ENCODE measurements around the gene ADAM19. TPM values are rescaled to one million over a fixed set of nuclear protein-coding genes. Genes with fewer than 3 reads are reported as not detected.
A peak's percentile ranks its signal among the peaks of the same experiment; 100 is the strongest.

Gene ADAM19, protein sequence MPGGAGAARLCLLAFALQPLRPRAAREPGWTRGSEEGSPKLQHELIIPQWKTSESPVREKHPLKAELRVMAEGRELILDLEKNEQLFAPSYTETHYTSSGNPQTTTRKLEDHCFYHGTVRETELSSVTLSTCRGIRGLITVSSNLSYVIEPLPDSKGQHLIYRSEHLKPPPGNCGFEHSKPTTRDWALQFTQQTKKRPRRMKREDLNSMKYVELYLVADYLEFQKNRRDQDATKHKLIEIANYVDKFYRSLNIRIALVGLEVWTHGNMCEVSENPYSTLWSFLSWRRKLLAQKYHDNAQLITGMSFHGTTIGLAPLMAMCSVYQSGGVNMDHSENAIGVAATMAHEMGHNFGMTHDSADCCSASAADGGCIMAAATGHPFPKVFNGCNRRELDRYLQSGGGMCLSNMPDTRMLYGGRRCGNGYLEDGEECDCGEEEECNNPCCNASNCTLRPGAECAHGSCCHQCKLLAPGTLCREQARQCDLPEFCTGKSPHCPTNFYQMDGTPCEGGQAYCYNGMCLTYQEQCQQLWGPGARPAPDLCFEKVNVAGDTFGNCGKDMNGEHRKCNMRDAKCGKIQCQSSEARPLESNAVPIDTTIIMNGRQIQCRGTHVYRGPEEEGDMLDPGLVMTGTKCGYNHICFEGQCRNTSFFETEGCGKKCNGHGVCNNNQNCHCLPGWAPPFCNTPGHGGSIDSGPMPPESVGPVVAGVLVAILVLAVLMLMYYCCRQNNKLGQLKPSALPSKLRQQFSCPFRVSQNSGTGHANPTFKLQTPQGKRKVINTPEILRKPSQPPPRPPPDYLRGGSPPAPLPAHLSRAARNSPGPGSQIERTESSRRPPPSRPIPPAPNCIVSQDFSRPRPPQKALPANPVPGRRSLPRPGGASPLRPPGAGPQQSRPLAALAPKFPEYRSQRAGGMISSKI
- 8.9 and 25.3 TPM in 2 replicates for total RNA-seq

GRCh38 chr5:157575381-157576020 is at the start of gene ADAM19:
TSS of gene ADAM19 (minus strand) at chr5:157575775. CDS start at chr5:157575696, 79 bp downstream.
- DNase-seq (ENCODE audit: low read depth in 2 of 2), result peak; percentile 72 to 79

GRCh38 chr5:157624144-157624543 is 48.6 kb upstream of the ADAM19 start:
- DNase-seq (ENCODE audit: low read depth in 2 of 2), result no peak

DNA sequence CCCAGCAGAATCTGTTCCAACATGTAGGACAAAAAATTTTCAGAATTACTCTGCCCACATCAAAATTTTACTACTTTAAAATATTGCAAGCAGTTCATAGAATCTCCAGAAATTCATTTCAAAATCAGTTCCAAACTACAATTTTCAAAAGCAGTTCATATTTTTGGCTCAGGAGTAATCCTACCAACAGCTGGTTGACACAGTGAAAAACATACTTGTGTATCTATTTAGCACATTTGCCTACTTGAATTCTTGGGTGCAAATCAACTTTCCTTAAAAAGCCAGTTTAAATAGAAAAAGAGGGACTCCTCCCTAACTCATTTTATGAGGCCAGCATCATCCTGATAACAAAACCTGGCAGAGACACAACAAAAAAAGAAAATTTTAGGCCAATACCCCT is 45.2 kb upstream of the ADAM19 start:
- DNase-seq (ENCODE audit: low read depth in 2 of 2), result no peak

DNA sequence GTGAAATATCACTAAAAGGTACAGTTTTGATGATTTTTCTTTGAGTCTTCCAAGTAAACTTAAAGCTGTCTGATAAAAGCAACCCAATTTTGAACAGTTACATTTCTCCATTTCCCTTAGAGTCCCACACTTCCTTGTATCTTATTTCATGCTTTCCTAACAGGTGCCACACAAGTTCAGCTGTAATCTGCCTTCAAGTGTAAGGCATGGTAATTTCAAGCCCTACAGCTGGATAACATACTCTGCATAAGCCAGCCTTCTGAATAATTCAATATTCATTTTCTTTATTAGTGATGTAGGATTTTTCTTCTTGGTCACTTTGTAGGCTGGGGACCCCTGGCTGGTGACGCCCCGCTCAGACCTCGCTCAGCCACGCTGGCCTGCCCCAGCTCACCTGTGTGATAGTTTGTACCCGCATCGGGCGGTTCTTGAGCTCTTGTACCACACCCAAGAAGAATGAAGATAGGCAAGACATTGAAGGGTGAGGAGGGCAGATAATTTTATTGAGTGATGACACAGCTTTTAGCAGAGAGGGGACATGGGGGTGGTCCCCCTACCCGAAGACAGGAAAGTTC is 42.7 kb upstream of the ADAM19 start:
- DNase-seq (ENCODE audit: low read depth in 2 of 2), result no peak

GRCh38 chr5:157616785-157617184 is 41.2 kb upstream of the ADAM19 start:
- DNase-seq (ENCODE audit: low read depth in 2 of 2), result no peak

DNA sequence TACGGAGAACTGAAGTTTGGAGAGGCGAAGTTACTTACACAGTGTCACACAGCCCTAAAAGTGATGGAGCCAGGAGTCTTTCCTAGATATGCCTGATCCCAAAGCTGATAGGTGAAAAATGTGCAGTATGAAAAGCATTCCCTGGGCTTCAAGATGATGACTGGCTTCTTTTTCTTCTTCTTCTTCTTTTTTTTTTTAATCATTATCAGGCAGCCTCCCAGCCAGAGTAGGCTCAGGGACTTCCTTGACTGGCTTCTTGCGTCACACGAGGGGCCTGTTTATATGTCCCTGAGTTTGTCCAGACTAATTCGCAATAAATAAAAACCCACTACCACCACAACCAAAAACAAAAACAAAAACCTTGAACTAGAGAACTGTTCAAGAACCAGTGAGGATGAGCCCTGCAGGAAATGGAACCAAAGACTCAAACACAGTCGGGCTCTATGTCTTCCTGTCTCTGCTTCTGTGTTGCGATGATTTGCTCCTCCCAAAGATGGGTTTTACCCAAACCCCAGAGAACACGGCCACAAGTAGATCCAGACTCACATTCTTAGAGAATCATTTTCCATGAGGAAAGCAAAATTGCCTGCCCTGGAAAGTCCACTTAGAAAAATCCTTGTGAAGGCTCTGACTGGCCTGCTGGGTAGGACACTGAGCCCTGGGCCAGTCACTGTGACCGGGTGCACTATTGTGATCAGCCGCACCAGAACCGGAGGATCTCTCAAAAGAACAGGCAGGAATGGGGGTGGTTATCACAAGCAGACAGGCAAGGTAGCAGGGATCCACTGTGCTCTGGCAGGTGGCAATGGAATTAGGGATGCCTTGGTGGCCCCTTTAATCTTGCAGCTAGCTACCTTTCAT is 38.0 kb upstream of the ADAM19 start:
- DNase-seq (ENCODE audit: low read depth in 2 of 2), result no peak

- no peak for DNase-seq (ENCODE audit: low read depth in 2 of 2)
Observed at GRCh38 chr5:157612581-157612980, 37.0 kb upstream of the ADAM19 start.

DNA sequence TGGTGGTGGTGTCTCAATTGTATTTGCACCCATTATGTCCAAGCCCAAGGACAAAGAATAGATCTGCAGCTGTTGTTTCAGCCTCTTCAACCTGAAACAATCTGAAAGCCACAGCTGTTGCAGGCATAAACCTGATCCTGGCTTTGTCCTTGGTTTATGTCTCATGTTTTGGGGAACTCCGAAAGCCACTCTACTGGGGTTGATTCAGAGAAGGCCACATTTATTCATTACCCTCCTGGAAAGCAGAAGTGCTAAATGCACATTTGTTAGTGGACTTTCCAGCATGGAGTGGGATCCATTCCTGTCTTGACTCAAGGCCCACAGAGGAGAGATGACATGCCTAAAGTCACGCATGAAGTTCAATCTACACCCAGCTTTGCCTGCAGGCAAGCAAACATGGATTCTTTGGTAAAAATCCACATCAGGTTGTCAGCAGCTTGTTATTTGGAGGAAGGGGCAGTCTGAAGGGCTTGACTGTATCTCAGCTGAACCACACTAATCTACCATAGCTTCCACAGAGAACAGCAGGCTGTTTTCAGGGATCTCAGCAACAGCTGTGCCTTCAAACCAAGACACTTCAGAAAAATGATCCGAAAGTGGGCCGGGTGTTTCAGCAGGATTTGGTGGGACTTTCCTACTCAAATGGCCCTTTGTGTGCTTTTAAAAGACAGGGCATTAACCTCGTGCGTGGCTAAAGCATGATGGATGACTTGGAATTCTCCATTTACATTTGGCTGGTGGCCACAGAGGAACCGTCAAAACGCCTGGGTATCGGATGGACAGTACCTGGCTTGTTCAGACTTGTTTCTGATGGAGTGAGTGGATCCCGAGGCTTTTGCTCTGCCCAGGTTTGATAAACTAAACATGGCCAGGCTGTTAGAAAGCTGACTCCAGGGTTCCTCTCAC is 36.2 kb upstream of the ADAM19 start:
- no peak for DNase-seq (ENCODE audit: low read depth in 2 of 2)

DNA sequence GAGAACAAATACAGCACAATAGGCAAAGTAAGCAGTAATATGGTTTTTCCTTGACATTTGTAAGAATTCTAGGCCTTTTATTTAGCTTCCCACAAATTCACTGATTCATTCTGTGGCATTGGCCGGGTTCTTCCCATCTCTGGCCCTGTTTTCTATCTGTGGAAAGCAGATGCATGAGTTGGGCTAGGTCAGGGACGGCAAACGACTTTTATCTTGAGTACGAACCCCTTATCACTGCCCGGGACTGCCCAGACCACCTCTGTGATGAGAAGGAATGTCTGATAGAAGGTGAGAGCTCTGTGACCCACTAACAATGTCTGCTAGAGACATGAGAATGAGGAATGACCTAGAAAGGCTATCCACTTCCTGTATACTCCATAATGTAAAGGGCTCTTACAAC is 35.4 kb upstream of the ADAM19 start:
- DNase-seq (ENCODE audit: low read depth in 2 of 2), result no peak

DNA sequence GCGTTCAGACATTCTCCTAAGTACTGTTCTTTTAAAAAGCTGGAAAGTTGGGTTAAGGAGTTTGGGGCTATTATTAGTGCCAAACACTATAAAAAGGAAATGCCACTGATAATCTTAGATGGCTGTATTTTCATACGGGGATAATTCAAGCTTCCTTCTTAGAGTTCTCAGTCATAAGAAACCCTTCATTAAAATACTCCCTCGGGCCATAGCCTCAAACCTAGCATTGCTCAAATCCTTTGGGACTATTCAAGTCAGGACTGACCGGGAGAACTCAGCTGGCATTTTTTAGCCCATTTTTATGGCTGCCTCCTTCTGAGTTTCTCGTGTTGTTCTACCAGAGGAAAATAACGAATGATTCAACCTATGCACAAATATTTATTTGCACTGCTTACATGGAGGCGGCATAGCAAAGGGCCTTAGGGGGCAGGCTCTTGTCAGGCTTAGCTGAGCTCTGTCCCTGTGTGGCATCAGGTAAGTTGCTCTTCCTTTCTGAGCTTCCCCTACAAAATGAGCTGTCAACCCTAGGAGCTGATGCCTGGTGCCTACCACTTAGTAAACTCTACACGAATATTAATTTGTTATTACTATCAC is 33.5 kb upstream of the ADAM19 start:
- no peak for DNase-seq (ENCODE audit: low read depth in 2 of 2)

DNA sequence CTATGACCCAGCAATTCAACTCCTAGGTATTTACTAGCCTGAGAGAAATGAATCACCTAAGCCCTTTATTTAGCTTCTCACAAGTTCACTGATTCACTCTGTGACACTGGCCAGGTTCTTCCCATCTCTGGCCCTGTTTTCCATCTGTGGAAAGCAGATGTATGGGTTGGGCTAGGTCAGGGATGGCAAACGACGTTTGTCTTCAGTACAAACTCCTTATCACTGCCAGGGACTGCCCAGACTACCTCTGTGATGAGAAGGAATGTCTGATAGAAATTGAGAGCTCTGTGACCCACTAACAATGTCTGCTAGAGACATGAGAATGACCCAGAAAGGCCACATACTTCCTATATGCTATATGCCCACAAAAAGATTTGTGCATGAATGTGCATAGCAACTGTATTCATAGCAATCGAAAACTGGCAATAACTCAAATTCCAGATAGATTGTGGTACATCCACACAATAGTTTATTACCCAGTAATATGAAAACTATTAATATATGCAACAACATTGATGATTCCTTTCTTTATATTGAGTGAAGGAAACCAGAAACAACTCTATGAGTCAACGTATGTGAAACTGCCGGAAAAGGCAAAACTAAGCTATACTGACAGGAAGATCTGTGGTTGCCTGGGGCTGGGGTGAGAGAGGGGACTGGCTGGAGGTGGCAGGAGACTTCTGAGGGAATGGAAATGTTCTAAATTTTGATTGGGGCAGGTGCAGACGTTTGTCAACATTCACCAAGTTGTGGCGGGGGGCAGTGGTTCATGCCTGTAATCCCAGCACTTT is 32.0 kb upstream of the ADAM19 start:
- peak; percentile 35 to 64 for DNase-seq (ENCODE audit: low read depth in 2 of 2)

DNA sequence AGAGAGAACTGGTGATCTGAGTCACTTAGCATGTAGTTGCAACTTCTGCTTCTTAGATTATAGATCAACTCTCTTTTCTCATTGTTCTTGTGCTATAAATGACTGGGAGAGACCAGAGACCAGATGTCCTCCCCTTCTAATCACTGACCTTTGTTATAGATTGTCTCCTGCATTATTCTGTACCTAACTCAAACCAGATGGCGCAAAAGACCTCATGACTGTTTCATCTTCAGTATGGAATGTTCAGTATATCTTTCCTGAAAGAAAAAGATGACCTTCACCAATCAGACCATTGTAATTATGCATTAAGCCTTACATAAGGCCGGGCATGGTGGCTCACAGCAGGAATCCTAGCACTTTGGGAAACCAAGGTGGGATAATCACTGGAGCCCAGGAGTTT is 30.5 kb upstream of the ADAM19 start:
- DNase-seq (ENCODE audit: low read depth in 2 of 2), result no peak

DNA sequence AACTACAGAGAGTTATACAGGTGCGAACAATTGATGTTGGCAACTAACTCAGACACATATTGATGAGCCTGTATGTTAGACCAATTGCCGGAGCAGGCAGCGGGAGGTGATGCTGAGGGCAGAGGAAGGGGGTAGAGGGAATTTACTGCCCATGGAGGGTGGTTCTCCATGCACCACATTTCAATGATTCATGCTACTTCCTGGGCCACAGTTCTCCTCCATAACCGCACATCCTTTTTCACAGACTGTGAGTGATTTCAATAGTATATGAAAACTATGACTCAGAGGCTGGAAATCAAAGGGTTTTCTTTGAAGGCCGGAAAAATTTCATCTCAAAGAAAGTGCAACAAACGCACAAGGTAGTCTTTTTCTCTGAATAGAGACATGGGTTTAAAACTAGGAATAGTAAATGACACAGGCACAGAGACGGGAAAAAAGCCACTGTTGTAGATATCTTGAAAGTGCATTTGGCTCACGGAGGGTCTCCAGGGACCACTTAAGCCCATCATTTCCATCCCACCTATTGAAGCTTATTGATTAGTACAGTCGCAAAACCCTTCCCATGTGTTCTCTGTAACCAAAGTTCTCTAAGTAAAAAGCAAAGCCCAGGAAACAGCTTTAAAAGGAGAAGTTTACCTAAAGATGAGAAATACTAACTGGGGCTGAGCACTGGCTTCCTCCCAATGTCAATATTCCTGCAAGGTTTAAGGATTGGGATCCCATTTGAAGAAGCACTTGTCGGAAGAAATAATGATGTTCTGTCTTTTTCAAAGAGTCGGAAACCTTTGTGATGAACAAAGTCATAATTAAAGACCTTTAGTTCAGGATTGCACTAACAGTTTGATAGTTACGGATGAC is 28.0 kb upstream of the ADAM19 start:
- peak in 1 of 2 donors; percentile 91 for DNase-seq (ENCODE audit: low read depth in 2 of 2)

DNA sequence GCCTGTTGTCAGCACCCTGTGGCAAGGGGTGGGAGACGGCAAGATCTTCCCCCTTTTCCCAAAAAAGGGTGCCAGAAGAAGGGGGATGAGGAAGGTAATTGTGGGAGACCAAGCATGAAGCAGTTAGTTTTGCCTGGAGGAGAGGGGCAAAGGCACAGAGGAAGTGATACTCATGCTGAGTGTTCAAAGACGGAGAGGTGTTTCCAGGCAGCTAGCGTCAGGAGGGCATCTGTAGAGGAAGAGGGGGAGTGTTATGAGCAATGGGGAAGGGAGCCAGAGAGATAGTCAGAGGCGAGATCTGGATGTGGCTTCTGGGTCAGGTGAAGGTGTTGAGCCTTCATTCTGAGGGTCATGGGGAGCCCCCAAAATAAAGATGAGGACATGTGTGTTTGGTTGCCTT is 26.9 kb upstream of the ADAM19 start:
- peak in 1 of 2 donors; percentile 69 for DNase-seq (ENCODE audit: low read depth in 2 of 2)

DNA sequence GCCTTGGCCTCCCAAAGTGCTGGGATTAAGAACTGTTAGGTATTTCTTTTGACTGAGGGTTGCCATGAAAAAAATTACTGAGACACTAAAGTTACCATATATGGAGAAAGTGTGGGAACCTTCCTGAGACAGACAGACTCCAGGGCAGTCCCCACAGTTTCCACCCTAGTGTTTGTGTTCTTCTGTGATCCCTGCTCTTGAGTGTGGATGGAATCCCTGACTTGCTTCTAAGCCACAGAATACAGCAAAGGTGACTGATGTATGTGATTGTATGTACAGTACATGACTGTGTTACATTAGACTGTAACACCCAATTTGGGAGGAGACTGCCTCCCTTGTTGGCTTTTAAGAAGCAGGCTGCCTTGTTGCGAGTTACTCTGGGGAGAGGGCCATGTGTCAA is 24.7 kb upstream of the ADAM19 start:
- no peak for DNase-seq (ENCODE audit: low read depth in 2 of 2)

DNA sequence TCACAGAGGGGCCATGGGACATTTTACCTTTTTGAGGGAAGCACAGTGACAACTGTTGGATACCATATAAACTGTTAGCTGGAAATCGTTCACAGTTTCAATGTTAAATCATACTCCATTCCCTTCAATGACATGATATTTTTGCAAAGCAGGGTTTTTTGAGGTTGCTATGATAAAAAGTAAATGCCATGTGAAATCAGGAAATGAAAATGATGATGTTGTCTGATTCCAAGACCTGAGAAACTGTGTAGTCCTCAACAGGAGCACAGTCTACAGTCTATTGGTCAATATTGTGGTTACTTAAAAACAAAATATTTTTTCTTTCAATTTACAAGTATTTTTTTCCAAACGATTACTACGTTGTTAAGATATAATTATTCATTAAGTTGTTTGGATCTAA is 24.0 kb upstream of the ADAM19 start:
- no peak for DNase-seq (ENCODE audit: low read depth in 2 of 2)

DNA sequence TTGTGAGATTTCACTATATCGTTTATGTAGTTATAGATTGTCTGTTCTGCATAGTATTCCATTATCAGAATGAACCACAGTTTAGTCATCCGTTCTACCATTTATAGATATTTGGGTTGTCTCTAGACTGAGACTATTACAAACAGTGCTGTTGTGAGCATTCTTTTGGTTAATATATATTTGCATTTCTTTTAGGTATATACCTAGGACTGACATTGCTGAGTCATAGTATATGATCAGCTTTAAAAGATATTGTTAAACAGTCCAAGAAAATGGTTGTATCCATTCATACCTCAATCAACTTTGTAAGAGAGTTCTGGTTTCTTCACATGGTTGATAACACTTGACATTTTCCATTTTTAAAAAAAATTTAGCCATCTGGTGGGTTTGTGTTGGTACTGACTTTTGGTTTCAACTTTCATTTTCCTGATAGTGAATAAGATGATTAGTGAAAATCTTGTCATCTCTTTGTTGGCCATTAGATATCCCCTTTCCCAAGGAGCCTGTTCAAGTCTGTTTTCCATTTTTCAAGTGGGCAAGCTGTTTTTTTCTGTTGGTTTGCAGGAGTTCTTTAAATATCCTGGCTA is 22.9 kb upstream of the ADAM19 start:
- no peak for DNase-seq (ENCODE audit: low read depth in 2 of 2)

Data from lung microvascular endothelial cell (primary cell).